Measurements from ENCODE around the gene SFXN2.

DNA sequence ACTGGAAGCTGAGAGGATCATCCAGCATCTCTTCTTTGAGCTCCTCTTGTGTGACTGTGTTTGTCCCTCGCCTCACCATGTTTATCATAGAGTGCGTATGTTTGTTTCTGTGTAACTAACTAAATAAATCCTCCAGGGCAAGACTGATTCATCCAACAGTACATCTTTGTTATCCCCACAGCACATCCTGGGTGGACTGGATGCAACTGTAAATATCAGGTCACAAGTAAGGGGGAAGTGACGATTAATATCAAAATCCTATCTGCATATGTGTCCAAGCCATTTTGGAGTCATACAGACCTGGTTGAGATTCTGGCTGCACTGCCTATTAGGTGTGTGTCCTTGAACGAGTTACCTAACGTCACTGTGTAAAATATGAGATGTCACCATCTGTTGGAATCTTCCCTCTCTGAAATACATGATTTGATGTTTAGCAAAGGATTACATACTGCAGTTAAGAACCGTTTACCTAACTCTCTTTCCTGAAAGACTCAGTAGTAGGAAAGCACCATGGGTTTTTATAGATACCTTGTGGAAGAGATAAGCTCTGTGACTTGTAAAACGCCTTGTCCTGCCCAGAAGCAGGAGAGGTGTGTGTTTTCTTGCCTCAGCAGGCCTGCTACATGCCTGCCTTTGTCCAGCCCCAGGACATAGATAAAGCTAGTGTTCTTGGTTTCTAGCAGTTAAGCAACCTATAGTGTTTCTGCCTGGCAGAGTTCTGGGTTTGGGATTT lies 55.1 kb downstream of the SFXN2 start:
- TF ChIP-seq TAF1 (IDR thresholded peaks at IDR 0.05; ENCODE audit: borderline replicate concordance, low read depth, low read length): no peak
- TF ChIP-seq POLR2A (IDR thresholded peaks at IDR 0.05; ENCODE audit: low read depth, low read length): no peak

All from GM12892 (cell line).